GM12878 (cell line): ENCODE data around the gene ADGRF4.

Source experiments
- BCL11A ChIP-seq: IDR thresholded peaks from 2 replicates; pipeline ENCODE4 v1.6.1; 2011; ENCODE audit warnings: low read depth, low read length
- BMI1 ChIP-seq: fragments of 450-650 bp; IDR thresholded peaks from 2 replicates; pipeline ENCODE4 v1.6.1; 2016; ENCODE audit warnings: mild to moderate bottlenecking, moderate library complexity, borderline replicate concordance
- BRCA1 ChIP-seq: IDR thresholded peaks from 2 replicates; pipeline ENCODE4 v1.6.1; 2011; ENCODE audit warnings: low read depth, low read length, improper control_type of control experiment
- CHD4 ChIP-seq: fragments of 200-600 bp; sonication (generic); IDR thresholded peaks from 2 replicates; pipeline ENCODE4 v1.6.1; 2016; ENCODE audit warnings: mild to moderate bottlenecking
- CREM ChIP-seq: IDR thresholded peaks from 2 replicates; pipeline ENCODE4 v1.6.1; 2014; ENCODE audit warnings: antibody characterized with exemption, low read depth
- MTA3 ChIP-seq: IDR thresholded peaks from 2 replicates; pipeline ENCODE4 v1.6.1; 2012; ENCODE audit warnings: low read length, inconsistent platforms, borderline replicate concordance
- NR2C2 ChIP-seq: IDR thresholded peaks from 2 replicates; pipeline ENCODE4 v1.6.1; 2011; ENCODE audit warnings: borderline replicate concordance, low read depth; ENCODE audit not compliant: control insufficient read depth, insufficient read length
- TF ChIP-seq, protein P1 (sequence below): fragments of 450-650 bp; IDR thresholded peaks from 2 replicates; pipeline ENCODE4 v1.6.1; 2017; ENCODE audit warnings: mild to moderate bottlenecking

DNA sequence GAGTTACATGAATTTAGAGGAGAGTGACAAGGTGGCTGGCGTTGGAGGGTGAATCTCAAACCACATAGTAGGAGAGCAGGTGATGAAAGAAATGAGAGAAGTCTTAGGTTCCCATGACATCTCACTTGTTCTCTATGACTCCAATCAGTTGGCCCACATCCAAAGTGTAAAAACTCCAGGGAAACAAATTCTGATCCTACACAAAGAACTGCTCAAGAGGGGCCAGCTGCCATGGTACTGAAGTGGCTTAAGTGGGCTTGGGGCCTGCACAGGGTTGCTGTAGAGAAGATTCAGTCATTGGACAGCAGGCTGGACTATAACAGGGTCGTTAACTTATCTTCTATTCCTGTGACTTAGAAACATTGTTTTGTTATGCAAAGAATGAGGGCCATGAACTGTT is 7.6 kb upstream of the ADGRF4 start:
- TF ChIP-seq MTA3 (no peak), BCL11A (no peak), BMI1 (no peak), CREM (no peak), NR2C2 (no peak), BRCA1 (no peak), CHD4 (no peak)
- TF ChIP-seq, protein P1, sequence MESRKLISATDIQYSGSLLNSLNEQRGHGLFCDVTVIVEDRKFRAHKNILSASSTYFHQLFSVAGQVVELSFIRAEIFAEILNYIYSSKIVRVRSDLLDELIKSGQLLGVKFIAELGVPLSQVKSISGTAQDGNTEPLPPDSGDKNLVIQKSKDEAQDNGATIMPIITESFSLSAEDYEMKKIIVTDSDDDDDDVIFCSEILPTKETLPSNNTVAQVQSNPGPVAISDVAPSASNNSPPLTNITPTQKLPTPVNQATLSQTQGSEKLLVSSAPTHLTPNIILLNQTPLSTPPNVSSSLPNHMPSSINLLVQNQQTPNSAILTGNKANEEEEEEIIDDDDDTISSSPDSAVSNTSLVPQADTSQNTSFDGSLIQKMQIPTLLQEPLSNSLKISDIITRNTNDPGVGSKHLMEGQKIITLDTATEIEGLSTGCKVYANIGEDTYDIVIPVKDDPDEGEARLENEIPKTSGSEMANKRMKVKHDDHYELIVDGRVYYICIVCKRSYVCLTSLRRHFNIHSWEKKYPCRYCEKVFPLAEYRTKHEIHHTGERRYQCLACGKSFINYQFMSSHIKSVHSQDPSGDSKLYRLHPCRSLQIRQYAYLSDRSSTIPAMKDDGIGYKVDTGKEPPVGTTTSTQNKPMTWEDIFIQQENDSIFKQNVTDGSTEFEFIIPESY, result no peak
